K562 (cell line): ENCODE data around the gene EEF1AKMT1. TPM values are rescaled to one million over a fixed set of nuclear protein-coding genes. Genes with fewer than 3 reads are reported as not detected.

ENCODE experiments used
- ATAC-seq: fragments of 200-7000 bp; cut with Tn5 transposase; 3 replicates; pipeline ENCODE4 v1.9.1; 2020; ENCODE audit warnings: moderate library complexity
- BruUV-seq: library from RNA; stranded (reverse); fragments of 400-500 nt; replicated peaks from 2 replicates; lab custom pipeline; 2021; lab: Mats Ljungman, UMichigan
- CTCF ChIA-PET: fragments of 300-600 bp; formaldehyde crosslinking; extraction: SDS; loops from one replicate; lab custom pipeline; 2021; ENCODE audit warnings: low intra/inter-chr PET ratio; lab: Yijun Ruan, JAX
- POLR2A ChIA-PET: fragments of 300-600, 350-650 bp; sonication (Branson Sonifier 250); formaldehyde crosslinking; extraction: SDS; loops from one replicate; lab custom pipeline; 2021; ENCODE audit warnings: antibody characterized with exemption, inconsistent platforms; lab: Yijun Ruan, JAX
- DNase-seq, 4 experiments: peaks; one replicate each; pipeline versions ENCODE4 v3.0.0 to v3.0.0-alpha.2; 2011 to 2018; ENCODE audit warnings: low spot score in 3 of 4, mixed read lengths in 3 of 4; ENCODE audit errors: extremely low read depth in 1 of 4
- FAIRE-seq: peaks from 2 replicates; lab custom pipeline; 2011; peaks lifted over from hg19 to GRCh38; lab: Jason Lieb, UNC
- H2AFZ ChIP-seq: 2 replicates; pipeline ENCODE4 v1.6.0; 2011; ENCODE audit warnings: low read depth, low read length, control low read depth, inconsistent platforms
- H3K27ac ChIP-seq: fragments of 200-600 bp; 3 replicates; pipeline ENCODE4 v1.8.0; 2011; ENCODE audit warnings: low read depth, mild to moderate bottlenecking, control low read depth, inconsistent platforms, low read length, moderate library complexity, mixed read lengths; ENCODE audit errors: extremely low read depth
- H3K27me3 ChIP-seq, 2 experiments: fragments of 300-600 bp in 1 of 2; 2 replicates in 1 of 2; 3 replicates in 1 of 2; pipeline versions ENCODE4 v1.6.0 to v1.8.0; 2011; ENCODE audit warnings: inconsistent platforms in 2 of 2, low read length in 2 of 2, mild to moderate bottlenecking in 1 of 2, mixed read lengths in 1 of 2, moderate library complexity in 1 of 2; ENCODE audit not compliant: control insufficient read depth in 2 of 2, insufficient read depth in 2 of 2
- H3K36me3 ChIP-seq: fragments of 300-600 bp; 3 replicates; pipeline ENCODE4 v1.8.0; 2011; ENCODE audit warnings: mild to moderate bottlenecking, low read length, inconsistent platforms; ENCODE audit not compliant: control insufficient read depth, insufficient read depth
- H3K4me1 ChIP-seq, 2 experiments: fragments of 200-600 bp in 1 of 2; replicated peaks in 1 of 2; 2 replicates in 1 of 2; 3 replicates in 1 of 2; pipeline versions ENCODE4 v1.5.1 to v1.8.0; 2011; ENCODE audit warnings: inconsistent platforms in 2 of 2, low read length in 2 of 2, mild to moderate bottlenecking in 1 of 2, mixed read lengths in 1 of 2, moderate library complexity in 1 of 2; ENCODE audit not compliant: control insufficient read depth in 2 of 2, insufficient read depth in 2 of 2
- H3K4me2 ChIP-seq: 2 replicates; pipeline ENCODE4 v1.6.1; 2011; ENCODE audit warnings: low read length, control low read depth, inconsistent platforms, mixed read lengths; ENCODE audit not compliant: insufficient read depth
- H3K4me3 ChIP-seq: fragments of 200-600 bp; sonication (generic), shearing (Covaris generic); 2 replicates; pipeline ENCODE4 v1.5.1; 2016; ENCODE audit warnings: control low read depth, inconsistent platforms
- H3K79me2 ChIP-seq: fragments of 200-600 bp; 3 replicates; pipeline ENCODE4 v1.8.0; 2011; ENCODE audit warnings: low read length, inconsistent platforms; ENCODE audit not compliant: control insufficient read depth, insufficient read depth
- H3K9ac ChIP-seq, 2 experiments: 2 replicates each; pipeline versions ENCODE4 v1.6.0 to v1.6.1; 2011; ENCODE audit warnings: low read depth in 2 of 2, low read length in 2 of 2, control low read depth in 1 of 2, inconsistent platforms in 1 of 2, mild to moderate bottlenecking in 1 of 2, mixed read lengths in 1 of 2; ENCODE audit not compliant: insufficient read depth in 1 of 2
- H3K9me1 ChIP-seq: one replicate; pipeline ENCODE4 v1.6.0; 2011; ENCODE audit warnings: inconsistent platforms, mild to moderate bottlenecking, low read length, moderate library complexity; ENCODE audit not compliant: control insufficient read depth, insufficient read depth
- H3K9me3 ChIP-seq: replicated peaks from 2 replicates; pipeline ENCODE4 v1.5.1; 2011; ENCODE audit warnings: low read depth, low read length, inconsistent platforms; ENCODE audit not compliant: control insufficient read depth, insufficient read depth
- H4K20me1 ChIP-seq: replicated peaks from 2 replicates; pipeline ENCODE4 v1.6.1; 2011; ENCODE audit warnings: low read length, inconsistent platforms, mixed read lengths; ENCODE audit not compliant: control insufficient read depth, insufficient read depth
- BCLAF1 ChIP-seq, 2 experiments: fragments of 450-650 bp in 1 of 2; IDR thresholded peaks; 2 replicates each; pipeline ENCODE4 v1.6.1; 2011 to 2017; ENCODE audit warnings: low read depth in 2 of 2, antibody characterized with exemption in 1 of 2, borderline replicate concordance in 1 of 2, low read length in 1 of 2, mild to moderate bottlenecking in 1 of 2, mixed read lengths in 1 of 2; ENCODE audit not compliant: control insufficient read depth in 1 of 2
- ELF4 ChIP-seq: fragments of 450-650 bp; formaldehyde crosslinking; IDR thresholded peaks from 2 replicates; pipeline ENCODE4 v1.4.0; 2022; ENCODE audit warnings: missing genetic modification characterization
- HNRNPUL1 ChIP-seq: fragments of 200-400 bp; formaldehyde crosslinking; IDR thresholded peaks from 2 replicates; pipeline ENCODE4 v1.6.1; 2017; ENCODE audit warnings: low read length
- ZBTB33 ChIP-seq: sonication (generic); formaldehyde crosslinking; IDR thresholded peaks from 2 replicates; pipeline ENCODE4 v1.8.1; 2023; ENCODE audit warnings: mild to moderate bottlenecking, missing genetic modification reagents
- ZNF512 ChIP-seq: IDR thresholded peaks from 2 replicates; pipeline ENCODE4 v1.6.1; 2016; ENCODE audit warnings: missing genetic modification characterization, missing compliant biosample characterization
- WGBS: fragments of 100-300 bp; shearing (Covaris generic); methylation state at CpG from one replicate; pipeline ENCODE4 v1.1.6; 2016; ENCODE audit warnings: low coverage, mixed read lengths; ENCODE audit not compliant: insufficient coverage; ENCODE audit errors: missing lambda C conversion rate; 5-methylcytosine and 5-hydroxymethylcytosine counted together
- in situ Hi-C: fragments of 300-500 bp; cut with MboI; formaldehyde crosslinking; loops from 4 replicates; pipeline ENCODE4 v1.15.0; 2018; ENCODE audit warnings: inconsistent platforms, mixed read lengths
- intact Hi-C: fragments of 100-400 bp; cut with micrococcal nuclease; formaldehyde crosslinking; loops from 2 replicates; pipeline ENCODE4 v1.14.2; 2022
- polyA plus RNA-seq, 8 experiments: library from polyadenylated mRNA; depleted of rRNA in 4 of 8; stranded (reverse) in 5 of 8; unstranded in 3 of 8; fragments of >200 nt; fragmentation: Nextera tagmentation in 2 of 8; fragmentation: Illumina TruSeq in 1 of 8; extraction: Ambion mirVana in 2 of 8; extraction: Trizol in 1 of 8; gene quantifications; 2 replicates each; pipeline versions ENCODE4 v1.2.1 to v1.2.3, GENCODE V29; 2011 to 2014; ENCODE audit warnings: inconsistent platforms in 1 of 8, missing spikeins in 1 of 8
- total RNA-seq, 7 experiments: library from RNA; depleted of rRNA in 6 of 7; stranded (reverse); fragments of >200 nt in 6 of 7; fragmentation: Illumina TruSeq in 2 of 7; extraction: Trizol in 2 of 7; gene quantifications; 2 replicates each; pipeline versions ENCODE4 v1.2.1 to v1.2.3, GENCODE V29; 2011 to 2021; ENCODE audit warnings: low replicate concordance in 1 of 7

The EEF1AKMT1 gene
- total and polyA plus RNA-seq, 9 of the 15 experiments (the other 6 are each of a cell fraction or from before 2014, with no cell fraction given) = 5.3 to 36.3 (median 7.9) TPM

- no peaks in the 10 kb centered on the region for H4K20me1 ChIP-seq
- TF ChIP-seq ELF4 = no peak
- TF ChIP-seq ZBTB33 = peak; percentile 83
- 37% methylated on average over 10 of the region's 11 CpGs for WGBS
- H3K4me3 ChIP-seq = no peak overlapping the region
- no peak overlapping the region for H3K4me2 ChIP-seq
- no TSS peak for BruUV-seq
- POLR2A ChIA-PET = interaction anchor here (1.2 kb wide), 1 partner anchor 11 kb away, joined by 4 read pairs; the partner anchor contains the start of gene IL17D
- H3K9me1 ChIP-seq = no peaks in the 10 kb centered on the region
- H3K36me3 ChIP-seq = no peaks in the 10 kb centered on the region
- in situ Hi-C loops = loop anchor here (10.0 kb wide), 1 partner anchor 211 kb away; no protein-coding TSS in a partner anchor
- H2AFZ ChIP-seq = peak overlapping the region; percentile 92
- FAIRE-seq (no peak), ATAC-seq (no peak), DNase-seq (no peak)
- H3K9me3 ChIP-seq = no peaks in the 10 kb centered on the region
- H3K27ac ChIP-seq = no peak overlapping the region
- H3K79me2 ChIP-seq = no peaks in the 10 kb centered on the region
- peaks cover 0 to 7% of the 10 kb centered on the region in 2 experiments; a peak in 2 of 5 replicates for H3K27me3 ChIP-seq
- H3K9ac ChIP-seq = no peak overlapping the region
- H3K4me1 ChIP-seq = peaks cover 2 to 9% of the 10 kb centered on the region in 2 experiments; a peak in 4 of 5 replicates
- CTCF ChIA-PET = no interaction called here
- intact Hi-C loops = loop anchor here (2.0 to 5.0 kb wide), 3 partner anchors 59 to 211 kb away; partner anchors contain the start of gene EEF1AKMT1
Observed at GRCh38 chr13:20713751-20714150, 60.0 kb downstream of the EEF1AKMT1 start.

GRCh38 chr13:20713014-20713376 lies 60.8 kb downstream of the EEF1AKMT1 start:
- H3K4me3 ChIP-seq = no peak overlapping the region
- peaks cover 2 to 5% of the 10 kb centered on the region in 2 experiments; a peak in 4 of 5 replicates for H3K4me1 ChIP-seq
- ChIA-PET POLR2A (no interaction called here), CTCF (interaction anchor here (0.6 to 1.5 kb wide), 4 partner anchors 21 to 217 kb away, joined by 3 to 8 read pairs (median 4); no protein-coding TSS in a partner anchor)
- peak overlapping the region; percentile 92 for H2AFZ ChIP-seq
- H4K20me1 ChIP-seq = no peaks in the 10 kb centered on the region
- no peaks in the 10 kb centered on the region for H3K9me1 ChIP-seq
- H3K9ac ChIP-seq = no peak overlapping the region
- 68% methylated on average over 5 of the region's 11 CpGs for WGBS
- BruUV-seq = no TSS peak
- no peak for FAIRE-seq
- ATAC-seq = no peak
- intact Hi-C loops (loop anchor here (2.0 to 5.0 kb wide), 3 partner anchors 59 to 212 kb away; partner anchors contain the start of gene EEF1AKMT1), in situ Hi-C loops (loop anchor here (10.0 kb wide), 1 partner anchor 212 kb away; no protein-coding TSS in a partner anchor)
- no peak overlapping the region for H3K27ac ChIP-seq
- H3K79me2 ChIP-seq = no peaks in the 10 kb centered on the region
- peak overlapping the region; percentile 49 for H3K4me2 ChIP-seq
- H3K9me3 ChIP-seq = no peaks in the 10 kb centered on the region
- no peaks in the 10 kb centered on the region for H3K36me3 ChIP-seq
- DNase-seq = no peak
- peaks cover 0 to 5% of the 10 kb centered on the region in 2 experiments; a peak in 2 of 5 replicates for H3K27me3 ChIP-seq
- TF ChIP-seq HNRNPUL1 (no peak), ZNF512 (tag) (peak; percentile 86), BCLAF1 (IDR thresholded peaks at IDR 0.05; ENCODE audit: borderline replicate concordance in 1 of 2, control insufficient read depth in 1 of 2, low read depth in 2 of 2, low read length in 1 of 2) (no peak)
